Germinal center (tissue), 1 donor: ENCODE measurements around the gene MECR.
A peak's percentile ranks its signal among the peaks of the same experiment; 100 is the strongest.
"Not testable (repeated sequence)": the region's sequence is repeated elsewhere in the genome, so short reads cannot be mapped to it uniquely, and the experiment has no call there.

Experiments used
- DNase-seq: peaks from one replicate; pipeline ENCODE4 v3.0.0; 2012; ENCODE audit warnings: mixed read lengths, low spot score

The MECR gene

GRCh38 chr1:29235955-29236711 lies 5.4 kb upstream of the MECR start, which contains the start of gene PTPRU:
Gene PTPRU, plus strand, starts transcription at chr1:29236522. Its CDS starts 123 bp downstream, at chr1:29236645.
- peak; percentile 91 for DNase-seq

- not testable (repeated sequence) for DNase-seq
Measured at GRCh38 chr1:29234881-29235280, 4.1 kb upstream of the MECR start.

GRCh38 chr1:29234471-29234870 lies 3.7 kb upstream of the MECR start:
- DNase-seq = no peak

GRCh38 chr1:29233693-29234092 lies 3.0 kb upstream of the MECR start:
- no peak for DNase-seq

- no peak for DNase-seq
Measured at GRCh38 chr1:29232387-29232786, 1.7 kb upstream of the MECR start.

- DNase-seq = no peak
Measured at GRCh38 chr1:29230204-29230552, 556 bp downstream of the MECR start.

GRCh38 chr1:29227511-29227910 lies 3.2 kb downstream of the MECR start:
- no peak for DNase-seq

GRCh38 chr1:29225361-29225760 lies 5.4 kb downstream of the MECR start:
- DNase-seq = no peak

- DNase-seq = no peak
Measured at GRCh38 chr1:29224356-29224837, 6.3 kb downstream of the MECR start.

GRCh38 chr1:29223521-29223920 lies 7.2 kb downstream of the MECR start:
- no peak for DNase-seq

GRCh38 chr1:29222686-29223085 lies 8.0 kb downstream of the MECR start:
- no peak for DNase-seq

GRCh38 chr1:29222260-29222659 lies 8.5 kb downstream of the MECR start:
- DNase-seq = not testable (repeated sequence)

- no peak for DNase-seq
Measured at GRCh38 chr1:29221296-29221695, 9.4 kb downstream of the MECR start.

- no peak for DNase-seq
Measured at GRCh38 chr1:29218223-29218622, 12.5 kb downstream of the MECR start.

GRCh38 chr1:29217633-29218032 lies 13.1 kb downstream of the MECR start:
- no peak for DNase-seq

GRCh38 chr1:29213055-29213454 lies 17.7 kb downstream of the MECR start:
- no peak for DNase-seq

- DNase-seq = no peak
Measured at GRCh38 chr1:29211086-29212030, 19.4 kb downstream of the MECR start.

GRCh38 chr1:29210278-29211085 lies 20.3 kb downstream of the MECR start:
- DNase-seq = peak; percentile 43

GRCh38 chr1:29209173-29209572 lies 21.6 kb downstream of the MECR start:
- DNase-seq = no peak

GRCh38 chr1:29208442-29208841 lies 22.3 kb downstream of the MECR start:
- DNase-seq = no peak

- DNase-seq = peak; percentile 87
Measured at GRCh38 chr1:29202584-29203340, 28.0 kb downstream of the MECR start.
